Adrenal gland (tissue), 5 donors: ENCODE measurements around the gene TMEM14A.
A peak's percentile ranks its signal among the peaks of the same experiment; 100 is the strongest.

Experiments
- CTCF ChIP-seq, 6 experiments: fragments of 450-650 bp in 4 of 6; fragments of 200-600 bp in 2 of 6; sonication (generic) in 1 of 6; IDR thresholded peaks; 1 replicate in 5 of 6; 2 replicates in 1 of 6; pipeline versions ENCODE4 v1.5.1 to v1.8.0; 2016 to 2021; ENCODE audit warnings: antibody characterized with exemption in 6 of 6, mild to moderate bottlenecking in 2 of 6, moderate library complexity in 1 of 6
- POLR2A ChIP-seq, 2 donors: fragments of 450-650 bp; IDR thresholded peaks; one replicate each; pipeline ENCODE4 v1.6.1; 2017; ENCODE audit warnings: antibody characterized with exemption in 2 of 2, mild to moderate bottlenecking in 2 of 2, moderate library complexity in 1 of 2
- donor health status: DM: no; HTN: no; CAD: no.

GRCh38 chr6:52663936-52664185, 7.1 kb upstream of the TMEM14A start:
- peak in 1 of 6 experiments; percentile 23 for TF ChIP-seq CTCF (IDR thresholded peaks at IDR 0.05)
- TF ChIP-seq POLR2A (IDR thresholded peaks at IDR 0.05): no peak
